ENCODE results near the gene HTR2A. TPM values are rescaled to one million over a fixed set of nuclear protein-coding genes. Genes with fewer than 3 reads are reported as not detected.

Gene HTR2A
- total RNA-seq, 5 donors from 2014 or later (not counting 1 experiment from before 2014, with no cell fraction given): not detected

GRCh38 chr13:46884531-46884930 is 12.3 kb downstream of the HTR2A start:
- peaks cover 30 to 32% of the 10 kb centered on the region in 2 donors for H3K27me3 Mint-ChIP-seq
- CTCF ChIA-PET: no interaction called here
- POLR2A ChIA-PET: no interaction called here
- H3K9me3 ChIP-seq: no peaks in the 10 kb centered on the region
- peaks cover 0 to 7% (median 2%) of the 10 kb centered on the region in 3 donors for H3K9me3 Mint-ChIP-seq
- no peak overlapping the region for H3K27ac ChIP-seq (ENCODE audit: low read length)
- H3K36me3 ChIP-seq (ENCODE audit: control insufficient read depth in 2 of 2, extremely low read depth in 1 of 2, insufficient read depth in 1 of 2, low read length in 1 of 2): no peaks in the 10 kb centered on the region
- no peak overlapping the region for H3K27ac Mint-ChIP-seq
- H3K27me3 ChIP-seq (replicated peaks in 1 of 2; ENCODE audit: control insufficient read depth in 2 of 2, extremely low read depth in 1 of 2, insufficient read depth in 2 of 2, low read length in 1 of 2): peaks cover 0 to 6% of the 10 kb centered on the region in 2 experiments
- no peak overlapping the region for H3K4me3 Mint-ChIP-seq
- no peaks in the 10 kb centered on the region for H3K4me1 ChIP-seq (ENCODE audit: control insufficient read depth in 1 of 2, extremely low read depth in 1 of 2, insufficient read depth in 2 of 2, low read length in 2 of 2)
- ATAC-seq (replicated peaks in 1 of 4) (no peak), DNase-seq (no peak)
- no peaks in the 10 kb centered on the region for H3K36me3 Mint-ChIP-seq
- no peaks in the 10 kb centered on the region for H3K4me1 Mint-ChIP-seq
- no CpG with 5 or more reads among the region's 3 CpGs for WGBS (ENCODE audit: insufficient coverage)
- H3K4me3 ChIP-seq (ENCODE audit: control insufficient read depth in 1 of 2, extremely low read depth in 1 of 2, low read length in 1 of 2): no peak overlapping the region

DNA sequence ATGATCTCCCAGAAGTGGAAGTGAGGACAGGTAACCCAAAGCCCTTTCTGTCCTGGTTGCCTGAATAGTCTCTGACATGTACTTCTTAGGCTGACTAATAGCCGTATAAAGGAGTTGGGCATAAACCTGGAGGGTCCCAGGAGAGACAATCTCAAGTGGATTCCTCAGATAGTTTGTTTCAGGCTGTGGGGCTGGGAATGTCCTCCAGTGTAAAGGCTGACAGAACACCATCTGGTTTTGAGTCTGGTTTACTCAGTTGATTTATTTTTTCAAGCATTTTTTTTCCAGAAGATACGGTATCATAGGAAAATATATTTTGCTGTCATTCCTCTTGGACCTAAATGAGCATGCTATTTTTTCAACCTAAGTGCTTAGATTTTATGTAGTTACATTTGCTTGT is 15.2 kb downstream of the HTR2A start:
- H3K27me3 Mint-ChIP-seq: peaks cover 39 to 42% of the 10 kb centered on the region in 2 donors
- Histone ChIP-seq H3K27ac (ENCODE audit: low read length) (no peak overlapping the region), H3K4me3 (ENCODE audit: control insufficient read depth in 1 of 2, extremely low read depth in 1 of 2, low read length in 1 of 2) (no peak overlapping the region), H3K9me3 (no peaks in the 10 kb centered on the region), H3K27me3 (replicated peaks in 1 of 2; ENCODE audit: control insufficient read depth in 2 of 2, extremely low read depth in 1 of 2, insufficient read depth in 2 of 2, low read length in 1 of 2) (peaks cover 0 to 6% of the 10 kb centered on the region in 2 experiments), H3K36me3 (ENCODE audit: control insufficient read depth in 2 of 2, extremely low read depth in 1 of 2, insufficient read depth in 1 of 2, low read length in 1 of 2) (no peaks in the 10 kb centered on the region), H3K4me1 (ENCODE audit: control insufficient read depth in 1 of 2, extremely low read depth in 1 of 2, insufficient read depth in 2 of 2, low read length in 2 of 2) (no peaks in the 10 kb centered on the region)
- WGBS (ENCODE audit: insufficient coverage): 86% methylated on average over 1 of the region's 2 CpGs
- DNase-seq: no peak
- H3K4me1 Mint-ChIP-seq: no peaks in the 10 kb centered on the region
- no peaks in the 10 kb centered on the region for H3K9me3 Mint-ChIP-seq
- H3K36me3 Mint-ChIP-seq: no peaks in the 10 kb centered on the region
- H3K4me3 Mint-ChIP-seq: no peak overlapping the region
- no peak for ATAC-seq (replicated peaks in 1 of 4)
- ChIA-PET CTCF (no interaction called here), POLR2A (no interaction called here)
- no peak overlapping the region for H3K27ac Mint-ChIP-seq

- Histone ChIP-seq H3K27me3 (replicated peaks in 1 of 2; ENCODE audit: control insufficient read depth in 2 of 2, extremely low read depth in 1 of 2, insufficient read depth in 2 of 2, low read length in 1 of 2) (peaks cover 0 to 3% of the 10 kb centered on the region in 2 experiments), H3K36me3 (ENCODE audit: control insufficient read depth in 2 of 2, extremely low read depth in 1 of 2, insufficient read depth in 1 of 2, low read length in 1 of 2) (no peaks in the 10 kb centered on the region), H3K9me3 (no peaks in the 10 kb centered on the region), H3K27ac (ENCODE audit: low read length) (no peak overlapping the region), H3K4me3 (ENCODE audit: control insufficient read depth in 1 of 2, extremely low read depth in 1 of 2, low read length in 1 of 2) (no peak overlapping the region), H3K4me1 (ENCODE audit: control insufficient read depth in 1 of 2, extremely low read depth in 1 of 2, insufficient read depth in 2 of 2, low read length in 2 of 2) (no peaks in the 10 kb centered on the region)
- Mint-ChIP-seq H3K9me3 (no peaks in the 10 kb centered on the region), H3K27ac (no peak overlapping the region), H3K36me3 (no peaks in the 10 kb centered on the region), H3K4me3 (no peak overlapping the region), H3K4me1 (no peaks in the 10 kb centered on the region), H3K27me3 (peaks cover 21 to 24% of the 10 kb centered on the region in 2 donors)
- POLR2A ChIA-PET: no interaction called here
- ATAC-seq (replicated peaks in 1 of 4) (no peak), DNase-seq (no peak)
- CTCF ChIA-PET: no interaction called here
- 81% methylated on average over 3 of the region's 5 CpGs for WGBS (ENCODE audit: insufficient coverage)
Observed at GRCh38 chr13:46874006-46874405, 22.8 kb downstream of the HTR2A start.

DNA sequence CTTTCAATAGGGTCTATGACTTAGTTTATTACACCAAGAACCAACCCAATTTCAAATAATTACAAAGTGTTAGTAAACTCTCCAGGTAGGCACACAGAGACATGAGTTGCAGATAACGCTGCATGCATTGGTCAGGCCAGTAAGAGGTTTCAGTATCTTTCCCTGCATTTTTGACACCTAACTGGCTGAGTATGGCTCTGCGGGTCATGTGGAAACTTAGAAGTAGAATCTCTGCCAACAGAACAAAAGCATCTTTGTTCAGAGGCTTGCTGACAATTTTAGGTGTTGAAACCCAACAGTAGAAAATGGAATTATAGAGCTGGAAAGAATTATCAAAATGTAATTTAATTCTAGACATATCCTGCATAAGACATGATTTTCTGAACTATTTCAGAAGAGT is 25.3 kb downstream of the HTR2A start:
- peaks cover 0 to 3% of the 10 kb centered on the region in 2 experiments for H3K27me3 ChIP-seq (replicated peaks in 1 of 2; ENCODE audit: control insufficient read depth in 2 of 2, extremely low read depth in 1 of 2, insufficient read depth in 2 of 2, low read length in 1 of 2)
- CTCF ChIA-PET: no interaction called here
- ATAC-seq (replicated peaks in 1 of 4): no peak

DNA sequence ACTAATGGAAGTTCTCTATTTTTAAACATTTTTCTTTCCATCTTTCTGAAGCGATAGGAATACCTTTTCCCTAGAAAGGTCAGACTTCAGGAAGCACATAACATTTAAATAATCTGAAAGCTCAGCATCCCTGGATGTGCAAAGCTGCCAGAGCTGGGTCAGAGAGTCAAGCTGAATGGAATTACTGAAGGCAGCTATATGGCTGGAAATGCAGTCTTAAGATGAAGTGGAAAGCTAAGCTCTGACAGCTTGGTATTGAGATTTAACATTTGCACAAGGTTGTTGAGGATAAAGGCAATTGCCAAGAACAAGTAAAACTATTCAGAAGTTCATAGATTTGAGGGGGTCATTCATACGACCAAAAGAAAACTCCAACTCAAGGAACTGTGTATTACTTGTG is 28.8 kb downstream of the HTR2A start:
- Mint-ChIP-seq H3K27me3 (peaks cover 3 to 9% of the 10 kb centered on the region in 2 donors), H3K27ac (no peak overlapping the region), H3K36me3 (no peaks in the 10 kb centered on the region), H3K4me1 (peaks cover 0 to 4% (median 0%) of the 10 kb centered on the region in 3 donors), H3K4me3 (no peak overlapping the region), H3K9me3 (no peaks in the 10 kb centered on the region)
- no peaks in the 10 kb centered on the region for H3K36me3 ChIP-seq (ENCODE audit: control insufficient read depth in 2 of 2, extremely low read depth in 1 of 2, insufficient read depth in 1 of 2, low read length in 1 of 2)
- no CpG with 5 or more reads among the region's 2 CpGs for WGBS (ENCODE audit: insufficient coverage)
- H3K27ac ChIP-seq (ENCODE audit: low read length): no peak overlapping the region
- CTCF ChIA-PET: no interaction called here
- H3K27me3 ChIP-seq (replicated peaks in 1 of 2; ENCODE audit: control insufficient read depth in 2 of 2, extremely low read depth in 1 of 2, insufficient read depth in 2 of 2, low read length in 1 of 2): peaks cover 0 to 3% of the 10 kb centered on the region in 2 experiments
- H3K9me3 ChIP-seq: no peaks in the 10 kb centered on the region
- no peak for DNase-seq
- no peak overlapping the region for H3K4me3 ChIP-seq (ENCODE audit: control insufficient read depth in 1 of 2, extremely low read depth in 1 of 2, low read length in 1 of 2)
- H3K4me1 ChIP-seq (ENCODE audit: control insufficient read depth in 1 of 2, extremely low read depth in 1 of 2, insufficient read depth in 2 of 2, low read length in 2 of 2): no peaks in the 10 kb centered on the region
- POLR2A ChIA-PET: no interaction called here
- ATAC-seq (replicated peaks in 1 of 4): no peak

More for the DNA sequence above, 25.3 kb downstream of the HTR2A start:
- H3K9me3 Mint-ChIP-seq: no peaks in the 10 kb centered on the region
- Histone ChIP-seq H3K9me3 (no peaks in the 10 kb centered on the region), H3K27ac (ENCODE audit: low read length) (no peak overlapping the region), H3K4me3 (ENCODE audit: control insufficient read depth in 1 of 2, extremely low read depth in 1 of 2, low read length in 1 of 2) (no peak overlapping the region), H3K4me1 (ENCODE audit: control insufficient read depth in 1 of 2, extremely low read depth in 1 of 2, insufficient read depth in 2 of 2, low read length in 2 of 2) (no peaks in the 10 kb centered on the region), H3K36me3 (ENCODE audit: control insufficient read depth in 2 of 2, extremely low read depth in 1 of 2, insufficient read depth in 1 of 2, low read length in 1 of 2) (no peaks in the 10 kb centered on the region)
- H3K36me3 Mint-ChIP-seq: no peaks in the 10 kb centered on the region
- no peak overlapping the region for H3K27ac Mint-ChIP-seq
- WGBS (ENCODE audit: insufficient coverage): 75% methylated on average over 2 of the region's 2 CpGs
- no peak for DNase-seq
- no peak overlapping the region for H3K4me3 Mint-ChIP-seq
- H3K27me3 Mint-ChIP-seq: peaks cover 5 to 15% of the 10 kb centered on the region in 2 donors
- POLR2A ChIA-PET: no interaction called here
- no peaks in the 10 kb centered on the region for H3K4me1 Mint-ChIP-seq

DNA sequence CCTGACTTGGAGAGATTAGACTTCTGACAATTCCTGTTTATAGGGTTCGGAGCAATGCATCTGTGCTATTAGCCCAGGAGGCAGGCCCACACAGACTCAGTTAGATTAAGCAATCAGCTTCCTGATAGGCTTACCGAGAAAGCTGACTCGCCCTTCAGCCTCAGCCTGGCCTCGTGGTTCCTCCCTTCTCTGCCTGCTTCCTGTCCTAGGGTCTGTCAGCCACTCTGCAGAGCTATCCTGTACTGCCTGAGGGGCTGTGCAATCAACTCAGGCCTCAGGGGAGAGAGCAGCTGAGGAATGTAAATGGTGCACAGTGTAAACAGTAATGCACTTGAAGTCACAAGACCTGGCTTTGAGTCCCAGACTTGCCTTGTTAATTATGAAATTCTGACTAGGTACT is 30.7 kb downstream of the HTR2A start:
- H3K36me3 ChIP-seq (ENCODE audit: control insufficient read depth in 2 of 2, extremely low read depth in 1 of 2, insufficient read depth in 1 of 2, low read length in 1 of 2): no peaks in the 10 kb centered on the region

DNA sequence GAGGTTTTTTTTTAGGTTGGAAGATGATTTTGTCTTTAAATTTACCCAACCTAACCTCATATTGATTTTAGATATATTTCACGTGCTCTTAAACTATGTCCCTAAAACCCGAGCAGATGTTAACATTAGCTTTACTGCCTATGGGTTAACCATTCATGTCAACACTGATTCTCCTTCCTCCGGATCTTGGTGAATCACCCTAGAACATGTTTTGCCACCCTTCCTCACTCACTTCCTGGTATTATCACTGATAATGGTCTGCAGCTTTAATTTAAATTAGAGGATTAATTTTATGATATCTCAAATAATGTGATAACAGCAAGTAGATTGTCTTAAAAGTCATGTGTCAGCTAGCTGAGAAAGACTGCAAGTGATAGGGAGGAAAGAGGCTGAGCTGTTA is 31.9 kb downstream of the HTR2A start:
- CTCF ChIA-PET: no interaction called here
- 92% methylated on average over 2 of the region's 3 CpGs for WGBS (ENCODE audit: insufficient coverage)
- H3K27me3 Mint-ChIP-seq: peaks cover 3 to 11% of the 10 kb centered on the region in 2 donors
- H3K9me3 ChIP-seq: no peaks in the 10 kb centered on the region
- H3K4me3 Mint-ChIP-seq: no peak overlapping the region
- H3K4me3 ChIP-seq (ENCODE audit: control insufficient read depth in 1 of 2, extremely low read depth in 1 of 2, low read length in 1 of 2): no peak overlapping the region
- H3K27ac ChIP-seq (ENCODE audit: low read length): no peak overlapping the region
- H3K36me3 Mint-ChIP-seq: no peaks in the 10 kb centered on the region
- H3K27me3 ChIP-seq (replicated peaks in 1 of 2; ENCODE audit: control insufficient read depth in 2 of 2, extremely low read depth in 1 of 2, insufficient read depth in 2 of 2, low read length in 1 of 2): no peaks in the 10 kb centered on the region
- H3K36me3 ChIP-seq (ENCODE audit: control insufficient read depth in 2 of 2, extremely low read depth in 1 of 2, insufficient read depth in 1 of 2, low read length in 1 of 2): no peaks in the 10 kb centered on the region
- POLR2A ChIA-PET: no interaction called here
- no peaks in the 10 kb centered on the region for H3K9me3 Mint-ChIP-seq
- ATAC-seq (replicated peaks in 1 of 4) (no peak), DNase-seq (no peak)
- H3K27ac Mint-ChIP-seq: no peak overlapping the region
- peaks cover 0 to 4% (median 0%) of the 10 kb centered on the region in 3 donors for H3K4me1 Mint-ChIP-seq
- no peaks in the 10 kb centered on the region for H3K4me1 ChIP-seq (ENCODE audit: control insufficient read depth in 1 of 2, extremely low read depth in 1 of 2, insufficient read depth in 2 of 2, low read length in 2 of 2)

More for the DNA sequence above, 30.7 kb downstream of the HTR2A start:
- WGBS (ENCODE audit: insufficient coverage): 33% methylated on average over 1 of the region's 4 CpGs
- H3K27ac Mint-ChIP-seq: no peak overlapping the region
- Histone ChIP-seq H3K4me3 (ENCODE audit: control insufficient read depth in 1 of 2, extremely low read depth in 1 of 2, low read length in 1 of 2) (no peak overlapping the region), H3K27ac (ENCODE audit: low read length) (no peak overlapping the region), H3K9me3 (no peaks in the 10 kb centered on the region), H3K4me1 (ENCODE audit: control insufficient read depth in 1 of 2, extremely low read depth in 1 of 2, insufficient read depth in 2 of 2, low read length in 2 of 2) (no peaks in the 10 kb centered on the region), H3K27me3 (replicated peaks in 1 of 2; ENCODE audit: control insufficient read depth in 2 of 2, extremely low read depth in 1 of 2, insufficient read depth in 2 of 2, low read length in 1 of 2) (no peaks in the 10 kb centered on the region)
- H3K4me3 Mint-ChIP-seq: no peak overlapping the region
- H3K36me3 Mint-ChIP-seq: no peaks in the 10 kb centered on the region
- ChIA-PET CTCF (no interaction called here), POLR2A (no interaction called here)
- no peak for DNase-seq
- H3K4me1 Mint-ChIP-seq: peaks cover 0 to 4% (median 0%) of the 10 kb centered on the region in 3 donors
- H3K27me3 Mint-ChIP-seq: peaks cover 3 to 9% of the 10 kb centered on the region in 2 donors
- no peaks in the 10 kb centered on the region for H3K9me3 Mint-ChIP-seq
- peak in 1 of 4 experiments; percentile 29 for ATAC-seq (replicated peaks in 1 of 4)

Measured in T-cell (primary cell).